Endothelial cell of umbilical vein (primary cell): ENCODE data around the gene CNGB1. TPM values are rescaled to one million over a fixed set of nuclear protein-coding genes. Genes with fewer than 3 reads are reported as not detected.

Source experiments
- BruUV-seq: library from RNA; stranded (reverse); fragments of 400-500 nt; replicated peaks from 2 replicates; lab custom pipeline; 2021; lab: Mats Ljungman, UMichigan
- CTCF ChIA-PET: fragments of 300-600, 350-600 bp; sonication (Branson Sonifier 250); formaldehyde crosslinking; loops from one replicate; lab custom pipeline; 2021; ENCODE audit warnings: antibody characterized with exemption, inconsistent platforms; lab: Charles Lee
- POLR2A ChIA-PET: fragments of 300-600, 350-600 bp; sonication (Branson Sonifier 250); formaldehyde crosslinking; loops from one replicate; lab custom pipeline; 2021; ENCODE audit warnings: antibody characterized with exemption, inconsistent platforms; lab: Charles Lee
- DNase-seq: peaks from one replicate; pipeline ENCODE4 v3.0.0-alpha.2; 2011; ENCODE audit warnings: low read depth, low spot score
- FAIRE-seq: peaks from 2 replicates; lab custom pipeline; 2011; peaks lifted over from hg19 to GRCh38; lab: Jason Lieb, UNC
- H2AFZ ChIP-seq: 2 replicates; pipeline ENCODE4 v1.6.0; 2012; ENCODE audit warnings: low read depth, low read length, control low read depth, inconsistent platforms
- H3K27ac ChIP-seq: 2 replicates; pipeline ENCODE4 v1.5.1; 2011; ENCODE audit warnings: low read depth, mild to moderate bottlenecking, control low read depth, low read length, moderate library complexity; ENCODE audit not compliant: insufficient read depth
- H3K27me3 ChIP-seq, 2 experiments: 2 replicates each; pipeline versions ENCODE4 v1.6.0 to v1.6.1; 2011; ENCODE audit warnings: low read length in 2 of 2, mixed read lengths in 1 of 2; ENCODE audit not compliant: control insufficient read depth in 2 of 2, insufficient read depth in 2 of 2
- H3K36me3 ChIP-seq, 2 experiments: 2 replicates in 1 of 2; 3 replicates in 1 of 2; pipeline ENCODE4 v1.5.1; 2011; ENCODE audit warnings: low read length in 2 of 2, mild to moderate bottlenecking in 1 of 2, moderate library complexity in 1 of 2; ENCODE audit not compliant: control insufficient read depth in 2 of 2, insufficient read depth in 2 of 2; ENCODE audit errors: extremely low read depth in 1 of 2
- H3K4me1 ChIP-seq: 3 replicates; pipeline ENCODE4 v1.5.1; 2011; ENCODE audit warnings: mild to moderate bottlenecking, low read length; ENCODE audit not compliant: control insufficient read depth, insufficient read depth; ENCODE audit errors: extremely low read depth
- H3K4me2 ChIP-seq: 2 replicates; pipeline ENCODE4 v1.6.1; 2011; ENCODE audit warnings: low read length, control low read depth, mixed read lengths; ENCODE audit not compliant: insufficient read depth
- H3K4me3 ChIP-seq, 3 experiments: fragments of 200-600 bp in 1 of 3; sonication (generic), shearing (Covaris generic) in 1 of 3; replicated peaks in 1 of 3; 2 replicates each; pipeline ENCODE4 v1.5.1; 2011 to 2016; ENCODE audit warnings: control low read depth in 3 of 3, low read length in 3 of 3, mild to moderate bottlenecking in 2 of 3, inconsistent platforms in 1 of 3, low read depth in 1 of 3, moderate library complexity in 1 of 3; ENCODE audit not compliant: insufficient read depth in 1 of 3
- H3K79me2 ChIP-seq: 2 replicates; pipeline ENCODE4 v1.6.0; 2012; ENCODE audit warnings: low read length, inconsistent platforms; ENCODE audit not compliant: control insufficient read depth, insufficient read depth
- H3K9ac ChIP-seq: replicated peaks from 2 replicates; pipeline ENCODE3; 2011; ENCODE audit warnings: low read length, control low read depth; ENCODE audit not compliant: insufficient read depth; ENCODE audit errors: extremely low read depth
- H3K9me1 ChIP-seq: replicated peaks from 3 replicates; pipeline ENCODE4 v1.6.0; 2011; ENCODE audit warnings: mild to moderate bottlenecking, low read length; ENCODE audit not compliant: control insufficient read depth, insufficient read depth; ENCODE audit errors: extremely low read depth
- H3K9me3 ChIP-seq: replicated peaks from 2 replicates; pipeline ENCODE4 v1.5.1; 2012; ENCODE audit warnings: low read length, inconsistent platforms; ENCODE audit not compliant: control insufficient read depth, insufficient read depth
- H4K20me1 ChIP-seq: replicated peaks from 2 replicates; pipeline ENCODE3; 2011; ENCODE audit warnings: mild to moderate bottlenecking, low read length; ENCODE audit not compliant: control insufficient read depth, insufficient read depth; ENCODE audit errors: extremely low read depth
- CTCF ChIP-seq, 2 donors: IDR thresholded peaks; 1 replicate in 1 of 2; 2 replicates in 1 of 2; pipeline ENCODE4 v1.5.1; 2011; ENCODE audit warnings: low read length in 2 of 2, mild to moderate bottlenecking in 2 of 2, moderate library complexity in 2 of 2, control low read depth in 1 of 2, inconsistent platforms in 1 of 2, low read depth in 1 of 2; ENCODE audit not compliant: insufficient read depth in 1 of 2; ENCODE audit errors: extremely low read depth in 1 of 2
- EZH2 ChIP-seq: IDR thresholded peaks from 2 replicates; pipeline ENCODE4 v1.6.1; 2012; ENCODE audit warnings: borderline replicate concordance, low read depth, mild to moderate bottlenecking, moderate library complexity, low read length, inconsistent platforms; ENCODE audit not compliant: severe bottlenecking
- GATA2 ChIP-seq: IDR thresholded peaks from 2 replicates; pipeline ENCODE4 v1.7.0; 2011; ENCODE audit warnings: low read depth, mild to moderate bottlenecking, moderate library complexity, mixed read lengths, low read length; ENCODE audit not compliant: insufficient read length, insufficient read depth
- JUN ChIP-seq: IDR thresholded peaks from 2 replicates; pipeline ENCODE4 v1.6.1; 2011; ENCODE audit warnings: borderline replicate concordance, low read depth; ENCODE audit not compliant: insufficient read length, insufficient read depth
- MAX ChIP-seq: IDR thresholded peaks from 2 replicates; pipeline ENCODE4 v1.6.1; 2011; ENCODE audit not compliant: insufficient read depth, insufficient read length
- MYC ChIP-seq: IDR thresholded peaks from one replicate; pipeline ENCODE4 v1.6.1; 2011; ENCODE audit warnings: mild to moderate bottlenecking, low read depth, low read length
- POLR2A ChIP-seq: IDR thresholded peaks from 2 replicates; pipeline ENCODE4 v1.6.1; 2012; ENCODE audit warnings: low read depth, mild to moderate bottlenecking, control low read depth, low read length
- POLR2AphosphoS5 ChIP-seq: IDR thresholded peaks from 2 replicates; pipeline ENCODE4 v1.6.1; 2012; ENCODE audit warnings: low read depth, mild to moderate bottlenecking, control low read depth, low read length, moderate library complexity; ENCODE audit not compliant: insufficient read depth
- dilution Hi-C: fragments of 300-500 bp; cut with MboI; formaldehyde crosslinking; loops from one replicate; pipeline ENCODE4 v1.15.0; 2019; ENCODE audit warnings: low sequenced_read_pairs; ENCODE audit not compliant: extremely low pct_ligation_motif_present
- intact Hi-C: fragments of 100-400 bp; cut with micrococcal nuclease; formaldehyde crosslinking; loops from one replicate; pipeline ENCODE4 v1.10.0; 2022
- polyA plus RNA-seq, 4 experiments: library from polyadenylated mRNA; depleted of rRNA in 3 of 4; stranded (reverse) in 3 of 4; unstranded in 1 of 4; fragments of >200 nt; gene quantifications; 2 replicates each; pipeline versions ENCODE4 v1.2.1 to v1.2.3, GENCODE V29; 2011 to 2012; ENCODE audit warnings: missing spikeins in 1 of 4
- total RNA-seq: library from RNA; stranded (reverse); gene quantifications from 2 replicates; pipeline ENCODE4 v1.2.3, GENCODE V29; 2021

CNGB1 gene
- total and polyA plus RNA-seq, 2 donors (not counting 3 experiments of a cell fraction or from before 2014, with no cell fraction given) = not detected

GRCh38 chr16:57930533-57930932, 40.4 kb downstream of the CNGB1 start:
- Histone ChIP-seq H3K4me2 (no peak overlapping the region), H3K36me3 (no peaks in the 10 kb centered on the region), H3K9ac (no peak overlapping the region), H4K20me1 (no peaks in the 10 kb centered on the region), H3K27ac (no peak overlapping the region), H3K4me3 (no peak overlapping the region), H3K9me3 (no peaks in the 10 kb centered on the region), H3K27me3 (peaks cover 2 to 3% of the 10 kb centered on the region in 2 experiments), H3K79me2 (no peaks in the 10 kb centered on the region), H3K4me1 (no peaks in the 10 kb centered on the region), H3K9me1 (no peaks in the 10 kb centered on the region), H2AFZ (no peak overlapping the region)
- intact Hi-C loops (no loop called here), dilution Hi-C loops (no loop called here)
- no peak for TF ChIP-seq JUN
- TF ChIP-seq EZH2 = no peak
- TF ChIP-seq GATA2 = no peak
- no peak for TF ChIP-seq MAX
- TF ChIP-seq CTCF (IDR thresholded peaks at IDR 0.05; ENCODE audit: extremely low read depth in 1 of 2, insufficient read depth in 1 of 2, low read depth in 1 of 2, low read length in 2 of 2) = no peak
- TF ChIP-seq POLR2AphosphoS5 = no peak
- no peak for TF ChIP-seq MYC
- TF ChIP-seq POLR2A = no peak
- ChIA-PET CTCF (interaction anchor here (1.0 to 3.0 kb wide), 4 partner anchors 9 to 96 kb away, joined by 3 to 17 read pairs (median 3); no protein-coding TSS in a partner anchor), POLR2A (no interaction called here)
- DNase-seq (no peak), FAIRE-seq (no peak)
- no TSS peak for BruUV-seq
